Erythroblast (primary cell): ENCODE measurements around the gene ZBTB46.

ENCODE experiments used
- DNase-seq, 2 experiments: peaks; one replicate each; lab custom pipeline; 2025; lab: John Stamatoyannopoulos, UW
- GATA1 ChIP-seq: IDR thresholded peaks from 2 replicates; pipeline ENCODE4 v1.6.1; 2011; ENCODE audit warnings: low read depth, mild to moderate bottlenecking, control low read depth, low read length, moderate library complexity
- POLR2A ChIP-seq: IDR thresholded peaks from 2 replicates; pipeline ENCODE4 v1.6.1; 2011; ENCODE audit warnings: mild to moderate bottlenecking, low read length

ZBTB46 gene

GRCh38 chr20:63835021-63835858 is 4.2 kb upstream of the ZBTB46 start:
- peak; percentile 32 to 37 for DNase-seq
- TF ChIP-seq GATA1 = no peak
- no peak for TF ChIP-seq POLR2A

- TF ChIP-seq GATA1 (no peak), POLR2A (no peak)
- DNase-seq = no peak
These were observed 3.4 kb upstream of the ZBTB46 start for GRCh38 chr20:63834491-63834880.

- DNase-seq = no peak
- TF ChIP-seq GATA1 (no peak), POLR2A (no peak)
These were observed 2.9 kb upstream of the ZBTB46 start for GRCh38 chr20:63833776-63834490.

GRCh38 chr20:63831993-63832686 is 1.1 kb upstream of the ZBTB46 start:
- no peak for DNase-seq
- no peak for TF ChIP-seq POLR2A
- no peak for TF ChIP-seq GATA1

- no peak for TF ChIP-seq GATA1
- no peak for TF ChIP-seq POLR2A
- DNase-seq = no peak
These were observed 555 bp upstream of the ZBTB46 start for GRCh38 chr20:63831646-63831992.

GRCh38 chr20:63829945-63830835 is 874 bp downstream of the ZBTB46 start:
- DNase-seq = no peak
- TF ChIP-seq POLR2A = no peak
- TF ChIP-seq GATA1 = no peak

- DNase-seq = no peak
- no peak for TF ChIP-seq POLR2A
- no peak for TF ChIP-seq GATA1
These were observed 1.5 kb downstream of the ZBTB46 start for GRCh38 chr20:63829603-63829944.

DNA sequence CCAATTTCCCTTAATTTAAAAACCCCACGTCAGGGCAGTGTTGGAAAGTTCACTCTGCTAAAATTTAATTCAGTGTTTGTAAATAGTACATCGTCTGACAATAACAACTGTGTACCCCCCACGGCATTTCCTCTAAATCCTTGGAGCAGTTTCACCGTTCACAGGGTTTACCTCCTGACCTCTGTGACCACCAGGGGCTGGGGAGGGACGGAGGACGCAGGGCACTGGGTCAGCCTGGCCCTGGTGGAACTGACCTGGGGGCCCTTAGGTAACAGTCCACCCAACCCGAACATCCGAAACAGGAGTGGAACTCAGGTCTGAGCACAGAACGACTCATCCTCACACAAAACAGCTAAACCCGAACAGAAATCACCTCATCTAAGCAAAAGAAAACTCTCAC is 2.1 kb downstream of the ZBTB46 start:
- no peak for DNase-seq
- TF ChIP-seq POLR2A = no peak
- no peak for TF ChIP-seq GATA1

DNA sequence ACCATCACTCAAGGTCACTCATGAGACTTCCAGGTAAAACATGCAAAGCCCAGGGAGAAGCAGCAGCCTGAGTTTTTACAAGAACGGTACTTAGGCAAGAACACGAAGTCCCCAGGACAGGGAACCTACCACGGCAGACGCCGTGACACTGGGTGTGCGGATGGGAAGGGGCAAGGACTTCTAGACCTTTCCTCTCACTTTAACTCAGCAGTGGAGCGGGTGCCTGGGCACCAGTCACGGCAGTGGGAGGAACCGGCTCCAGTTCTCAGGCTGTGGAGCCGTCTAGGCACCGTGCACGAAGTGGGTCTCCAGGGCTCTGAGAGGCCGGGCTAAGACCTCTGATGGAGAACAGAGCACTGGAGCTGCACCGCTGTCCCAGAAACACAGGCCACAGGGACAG is 2.5 kb downstream of the ZBTB46 start:
- no peak for DNase-seq
- TF ChIP-seq GATA1 = no peak
- TF ChIP-seq POLR2A = no peak

DNA sequence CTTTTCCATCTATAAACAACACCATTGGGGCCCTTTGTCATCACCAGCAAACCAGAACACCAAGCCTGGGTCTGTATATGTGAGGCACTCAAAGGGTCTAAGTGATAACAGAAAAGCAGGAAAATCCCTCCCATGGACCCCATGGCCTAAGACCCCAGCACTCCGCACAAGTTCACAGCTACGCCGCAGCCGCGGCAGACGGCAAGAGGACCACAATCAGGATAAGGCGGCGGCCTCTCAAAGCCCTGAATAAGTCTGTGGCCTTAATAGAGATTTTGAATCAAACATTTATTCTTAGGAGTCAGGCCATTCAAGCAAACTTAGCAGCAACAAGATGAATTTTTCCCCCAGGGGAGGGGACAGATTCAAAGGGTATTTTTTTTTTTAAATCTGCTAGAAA is 2.9 kb downstream of the ZBTB46 start:
- DNase-seq = no peak
- TF ChIP-seq GATA1 (no peak), POLR2A (no peak)

GRCh38 chr20:63826753-63827152 is 4.3 kb downstream of the ZBTB46 start:
- TF ChIP-seq POLR2A = no peak
- no peak for TF ChIP-seq GATA1
- no peak for DNase-seq

- TF ChIP-seq POLR2A = no peak
- no peak for TF ChIP-seq GATA1
- no peak for DNase-seq
These were observed 5.5 kb downstream of the ZBTB46 start for GRCh38 chr20:63825331-63826118.
